ENCODE results near the gene GNAL. TPM values are rescaled to one million over a fixed set of nuclear protein-coding genes. Genes with fewer than 3 reads are reported as not detected.

Gene GNAL
- total RNA-seq, 1 experiment from 2014 or later, result 0.44 TPM

DNA sequence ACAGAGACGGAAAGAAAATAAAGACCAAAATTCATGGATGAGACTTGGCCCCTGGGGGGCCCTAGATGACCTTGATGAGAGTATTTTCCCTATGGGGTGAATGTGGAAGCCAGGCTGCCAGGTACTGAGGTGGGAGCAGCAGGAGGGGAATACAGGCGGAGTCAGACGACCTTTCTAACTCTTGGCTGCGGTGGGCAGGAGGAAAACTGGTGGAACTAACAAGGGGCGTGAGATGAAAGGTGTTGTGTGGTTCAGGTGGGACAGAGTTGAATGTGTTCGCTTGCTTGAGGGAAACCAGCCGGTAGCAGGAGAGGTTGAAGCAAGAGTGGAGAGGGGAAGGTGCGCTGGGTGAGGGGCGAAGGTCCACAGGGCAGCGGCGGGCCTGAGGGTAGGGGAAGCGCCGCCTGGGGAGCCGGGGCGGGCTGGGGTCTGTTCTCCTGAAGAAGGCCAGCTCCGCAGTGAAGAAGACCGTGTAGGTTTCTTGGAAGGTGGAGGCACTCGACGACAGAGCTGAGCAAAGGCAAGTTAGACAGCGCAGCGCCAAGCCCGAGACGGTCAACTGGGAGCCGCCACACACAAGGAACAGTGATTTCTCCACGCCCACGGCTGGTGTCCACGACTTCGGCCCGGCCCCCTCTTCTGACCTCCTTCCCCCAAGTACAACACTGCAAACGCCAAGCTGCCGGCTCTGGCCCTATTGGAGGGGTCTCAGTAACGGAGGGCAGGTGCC is 61.7 kb downstream of the GNAL start:
- Histone ChIP-seq H3K27ac (ENCODE audit: low read length) (no peak overlapping the region), H3K36me3 (ENCODE audit: control insufficient read depth, insufficient read depth, low read length) (no peaks in the 10 kb centered on the region), H3K27me3 (ENCODE audit: control insufficient read depth, insufficient read depth, low read length) (peaks cover 6% of the 10 kb centered on the region; the same call in 1 of the 2 replicates), H3K4me1 (ENCODE audit: control insufficient read depth, insufficient read depth, low read length) (no peaks in the 10 kb centered on the region), H3K9me3 (ENCODE audit: control insufficient read depth, insufficient read depth, low read depth, low read length) (no peaks in the 10 kb centered on the region), H3K4me3 (ENCODE audit: low read depth in 2 of 2, low read length in 2 of 2) (no peak overlapping the region)
- no peak for TF ChIP-seq TCF7L2 (IDR thresholded peaks at IDR 0.05; ENCODE audit: low read depth, low read length)
- TF ChIP-seq POLR2AphosphoS5 (IDR thresholded peaks at IDR 0.05; ENCODE audit: low read depth, low read length), result no peak
- TF ChIP-seq, protein P1, sequence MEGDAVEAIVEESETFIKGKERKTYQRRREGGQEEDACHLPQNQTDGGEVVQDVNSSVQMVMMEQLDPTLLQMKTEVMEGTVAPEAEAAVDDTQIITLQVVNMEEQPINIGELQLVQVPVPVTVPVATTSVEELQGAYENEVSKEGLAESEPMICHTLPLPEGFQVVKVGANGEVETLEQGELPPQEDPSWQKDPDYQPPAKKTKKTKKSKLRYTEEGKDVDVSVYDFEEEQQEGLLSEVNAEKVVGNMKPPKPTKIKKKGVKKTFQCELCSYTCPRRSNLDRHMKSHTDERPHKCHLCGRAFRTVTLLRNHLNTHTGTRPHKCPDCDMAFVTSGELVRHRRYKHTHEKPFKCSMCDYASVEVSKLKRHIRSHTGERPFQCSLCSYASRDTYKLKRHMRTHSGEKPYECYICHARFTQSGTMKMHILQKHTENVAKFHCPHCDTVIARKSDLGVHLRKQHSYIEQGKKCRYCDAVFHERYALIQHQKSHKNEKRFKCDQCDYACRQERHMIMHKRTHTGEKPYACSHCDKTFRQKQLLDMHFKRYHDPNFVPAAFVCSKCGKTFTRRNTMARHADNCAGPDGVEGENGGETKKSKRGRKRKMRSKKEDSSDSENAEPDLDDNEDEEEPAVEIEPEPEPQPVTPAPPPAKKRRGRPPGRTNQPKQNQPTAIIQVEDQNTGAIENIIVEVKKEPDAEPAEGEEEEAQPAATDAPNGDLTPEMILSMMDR (IDR thresholded peaks at IDR 0.05), result no peak
- TF ChIP-seq, protein P2, sequence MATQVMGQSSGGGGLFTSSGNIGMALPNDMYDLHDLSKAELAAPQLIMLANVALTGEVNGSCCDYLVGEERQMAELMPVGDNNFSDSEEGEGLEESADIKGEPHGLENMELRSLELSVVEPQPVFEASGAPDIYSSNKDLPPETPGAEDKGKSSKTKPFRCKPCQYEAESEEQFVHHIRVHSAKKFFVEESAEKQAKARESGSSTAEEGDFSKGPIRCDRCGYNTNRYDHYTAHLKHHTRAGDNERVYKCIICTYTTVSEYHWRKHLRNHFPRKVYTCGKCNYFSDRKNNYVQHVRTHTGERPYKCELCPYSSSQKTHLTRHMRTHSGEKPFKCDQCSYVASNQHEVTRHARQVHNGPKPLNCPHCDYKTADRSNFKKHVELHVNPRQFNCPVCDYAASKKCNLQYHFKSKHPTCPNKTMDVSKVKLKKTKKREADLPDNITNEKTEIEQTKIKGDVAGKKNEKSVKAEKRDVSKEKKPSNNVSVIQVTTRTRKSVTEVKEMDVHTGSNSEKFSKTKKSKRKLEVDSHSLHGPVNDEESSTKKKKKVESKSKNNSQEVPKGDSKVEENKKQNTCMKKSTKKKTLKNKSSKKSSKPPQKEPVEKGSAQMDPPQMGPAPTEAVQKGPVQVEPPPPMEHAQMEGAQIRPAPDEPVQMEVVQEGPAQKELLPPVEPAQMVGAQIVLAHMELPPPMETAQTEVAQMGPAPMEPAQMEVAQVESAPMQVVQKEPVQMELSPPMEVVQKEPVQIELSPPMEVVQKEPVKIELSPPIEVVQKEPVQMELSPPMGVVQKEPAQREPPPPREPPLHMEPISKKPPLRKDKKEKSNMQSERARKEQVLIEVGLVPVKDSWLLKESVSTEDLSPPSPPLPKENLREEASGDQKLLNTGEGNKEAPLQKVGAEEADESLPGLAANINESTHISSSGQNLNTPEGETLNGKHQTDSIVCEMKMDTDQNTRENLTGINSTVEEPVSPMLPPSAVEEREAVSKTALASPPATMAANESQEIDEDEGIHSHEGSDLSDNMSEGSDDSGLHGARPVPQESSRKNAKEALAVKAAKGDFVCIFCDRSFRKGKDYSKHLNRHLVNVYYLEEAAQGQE (IDR thresholded peaks at IDR 0.05; ENCODE audit: insufficient read depth in 1 of 2, low read depth in 2 of 2, low read length in 1 of 2), result no peak
- no peak for TF ChIP-seq SIN3A (IDR thresholded peaks at IDR 0.05; ENCODE audit: borderline replicate concordance, insufficient read depth, low read depth, low read length)
- ChIA-PET CTCF (no interaction called here), POLR2A (no interaction called here)
- intact Hi-C loops (cut with micrococcal nuclease; ENCODE audit: unreplicated experiment), result no loop called here
- BruUV-seq (replicated peaks), result no TSS peak
- ATAC-seq (no peak), DNase-seq (ENCODE audit: low read depth, low spot score) (no peak)
- in situ Hi-C loops (cut with HindIII; ENCODE audit: low pct_unique_long_range_greater_than_20kb, low sequenced_read_pairs), result no loop called here

DNA sequence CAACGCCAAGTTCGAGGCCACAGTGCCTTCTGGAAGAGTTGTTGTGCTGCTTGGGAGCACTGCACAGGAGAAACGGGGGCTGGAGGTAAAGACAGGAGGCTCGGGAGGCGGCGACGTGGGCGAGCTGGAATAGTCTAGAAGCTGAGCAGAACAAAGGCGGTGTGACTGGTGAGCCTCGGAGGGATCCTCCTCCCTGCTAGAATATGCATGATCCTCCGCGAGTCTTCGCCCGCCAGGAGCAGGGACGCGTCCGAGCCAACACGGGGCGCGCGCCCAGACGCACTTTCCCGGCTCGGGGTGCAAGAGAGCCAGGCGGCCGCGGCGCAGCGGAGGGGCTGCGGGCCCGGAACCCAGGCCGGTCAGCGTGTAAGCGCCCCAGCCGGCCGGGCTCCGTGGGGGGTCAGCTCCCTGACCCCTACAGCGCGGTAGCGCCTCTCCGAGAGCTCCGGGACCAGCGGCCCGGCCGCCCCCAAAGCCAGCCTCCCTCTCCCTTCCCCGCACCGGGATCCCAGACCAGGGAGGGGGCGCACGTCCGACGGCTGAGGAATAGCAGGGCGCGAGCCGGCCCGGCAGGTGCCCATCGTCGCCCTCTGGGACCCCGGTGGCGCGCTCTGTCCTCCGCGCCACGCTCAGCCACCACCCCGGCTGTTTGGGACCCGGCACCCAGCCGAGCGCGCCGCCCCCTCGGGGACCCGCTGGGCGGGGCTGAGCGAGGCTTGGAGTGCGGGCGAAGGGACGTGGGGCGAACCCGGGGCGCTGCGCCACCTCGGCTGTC is 62.5 kb downstream of the GNAL start:
- intact Hi-C loops (cut with micrococcal nuclease; ENCODE audit: unreplicated experiment) (no loop called here), in situ Hi-C loops (cut with HindIII; ENCODE audit: low pct_unique_long_range_greater_than_20kb, low sequenced_read_pairs) (no loop called here)
- CTCF ChIA-PET, result no interaction called here
- Histone ChIP-seq H3K27ac (ENCODE audit: low read length) (no peak overlapping the region), H3K36me3 (ENCODE audit: control insufficient read depth, insufficient read depth, low read length) (no peaks in the 10 kb centered on the region), H3K4me3 (ENCODE audit: low read depth in 2 of 2, low read length in 2 of 2) (no peak overlapping the region), H3K9me3 (ENCODE audit: control insufficient read depth, insufficient read depth, low read depth, low read length) (no peaks in the 10 kb centered on the region), H3K27me3 (ENCODE audit: control insufficient read depth, insufficient read depth, low read length) (0 out of 2 replicates have a peak, but pooled peaks cover 6% of the 10 kb centered on the region), H3K4me1 (ENCODE audit: control insufficient read depth, insufficient read depth, low read length) (no peaks in the 10 kb centered on the region)
- TF ChIP-seq, protein P2 (IDR thresholded peaks at IDR 0.05; ENCODE audit: insufficient read depth in 1 of 2, low read depth in 2 of 2, low read length in 1 of 2), result no peak
- TF ChIP-seq POLR2AphosphoS5 (IDR thresholded peaks at IDR 0.05; ENCODE audit: low read depth, low read length) (no peak), TCF7L2 (IDR thresholded peaks at IDR 0.05; ENCODE audit: low read depth, low read length) (no peak), SIN3A (IDR thresholded peaks at IDR 0.05; ENCODE audit: borderline replicate concordance, insufficient read depth, low read depth, low read length) (no peak)
- TF ChIP-seq, protein P1 (IDR thresholded peaks at IDR 0.05), result no peak
- no TSS peak for BruUV-seq (replicated peaks)
- DNase-seq (ENCODE audit: low read depth, low spot score), result no peak
- ATAC-seq, result no peak
- POLR2A ChIA-PET, result no interaction called here

Measured in Panc1 (cell line).